ENCODE data around the gene AGPAT3.

GRCh38 chr21:43923391-43923790, 58.4 kb downstream of the AGPAT3 start:
- TF ChIP-seq CTCF (IDR thresholded peaks at IDR 0.05) (no peak), POLR2A (IDR thresholded peaks at IDR 0.05) (no peak)
